DMS53 treated with DMSO at 0.1 percent for 48 hours (cell line): Measurements from ENCODE around the gene PRKCH.
A peak's percentile ranks its signal among the peaks of the same experiment; 100 is the strongest.
"Not testable (repeated sequence)": the region's sequence is repeated elsewhere in the genome, so short reads cannot be mapped to it uniquely, and the experiment has no call there.

Source experiments
- DNase-seq: peaks from one replicate; lab custom pipeline; 2025; ENCODE audit not compliant: unreplicated experiment; lab: John Stamatoyannopoulos, UW

PRKCH gene

DNA sequence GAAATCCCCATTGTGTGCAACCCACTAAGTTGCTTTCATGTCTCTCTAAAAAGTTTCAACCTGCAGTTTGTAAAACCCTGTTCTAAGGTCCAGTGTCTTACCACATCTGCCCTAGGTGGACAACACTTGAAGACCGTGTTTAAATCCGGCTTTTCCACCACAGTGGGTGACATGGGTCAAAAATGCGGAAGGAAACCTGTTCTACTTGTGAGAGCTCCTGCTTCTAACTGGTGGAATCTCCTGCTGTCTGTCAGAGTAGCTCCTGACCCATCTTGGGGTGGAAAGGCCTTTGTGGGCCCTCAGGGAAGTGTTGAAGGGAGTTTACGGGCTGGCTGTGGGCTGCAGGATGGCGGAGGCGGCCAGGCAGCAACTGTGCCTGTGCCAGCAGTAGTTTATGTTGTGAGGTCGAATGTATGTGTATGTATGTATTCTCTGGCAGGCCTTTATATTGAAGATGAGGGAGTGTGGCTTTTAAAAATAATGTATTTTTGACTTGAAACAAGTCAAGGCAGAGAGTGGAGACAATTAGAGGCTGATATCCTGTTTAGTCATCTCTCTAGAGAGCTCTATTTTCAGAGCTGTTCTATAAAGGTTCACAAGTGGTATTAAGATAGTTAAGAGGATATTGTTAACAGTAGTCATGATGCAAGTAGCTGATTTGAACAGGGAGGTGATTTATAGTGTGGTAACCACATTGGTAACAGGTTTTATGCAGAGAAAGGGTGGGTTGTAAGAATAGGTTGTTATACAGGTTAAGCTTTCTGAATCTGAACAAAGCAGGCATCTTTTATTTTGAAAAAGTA is 67.0 kb downstream of the PRKCH start:
- DNase-seq: no peak

DNA sequence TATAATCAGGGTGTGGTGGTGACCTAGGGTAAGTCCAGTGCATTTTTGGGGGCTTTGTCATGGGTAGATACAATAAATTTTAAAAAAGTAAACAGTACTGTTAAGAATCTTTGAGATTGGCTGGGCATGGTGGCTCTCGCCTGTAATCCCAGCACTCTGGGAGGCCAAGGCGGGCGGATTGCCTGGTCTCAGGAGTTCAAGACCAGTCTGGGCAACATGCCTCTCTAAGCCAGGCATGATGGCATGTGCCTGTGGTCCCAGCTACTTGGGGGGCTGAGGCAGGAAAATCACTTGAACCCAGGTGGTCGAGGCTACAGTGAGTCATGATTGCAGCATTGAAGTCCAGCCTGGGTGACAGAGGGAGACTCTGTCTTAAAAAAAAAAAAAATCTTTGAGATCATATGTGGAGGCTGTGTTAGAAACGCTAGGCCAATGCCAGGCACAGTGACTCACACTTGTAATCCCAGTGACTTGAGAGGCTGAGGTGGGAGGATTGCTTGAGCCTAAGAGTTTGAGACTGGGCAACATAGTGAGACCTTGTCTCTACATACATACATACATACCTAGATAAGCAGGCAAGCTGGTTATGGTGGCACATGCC is 67.7 kb downstream of the PRKCH start:
- no peak for DNase-seq

- DNase-seq: no peak
Measured at GRCh38 chr14:61391119-61391518, 69.7 kb downstream of the PRKCH start.

GRCh38 chr14:61392297-61392696 is 70.9 kb downstream of the PRKCH start:
- no peak for DNase-seq

DNA sequence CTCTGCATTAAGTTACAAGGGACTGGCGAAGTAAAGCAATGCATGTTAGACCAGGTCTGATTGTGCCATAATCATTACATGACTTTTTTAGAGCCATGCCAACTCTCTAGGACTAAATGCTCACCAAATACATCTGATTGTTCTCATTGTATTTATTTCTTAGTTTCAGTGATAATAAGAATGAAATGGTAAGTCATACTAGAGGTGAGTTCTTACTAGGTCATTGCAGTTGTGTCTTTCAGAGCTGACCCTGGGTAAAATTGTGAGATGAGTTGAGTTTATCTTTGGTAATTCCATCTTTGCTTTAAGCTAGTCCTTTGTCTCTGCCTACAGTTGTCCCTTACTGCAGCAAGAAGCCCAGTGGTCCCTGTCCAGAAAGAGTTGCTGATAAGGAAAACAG is 73.2 kb downstream of the PRKCH start:
- DNase-seq: no peak

- no peak for DNase-seq
Measured at GRCh38 chr14:61395115-61395725, 73.8 kb downstream of the PRKCH start.

DNA sequence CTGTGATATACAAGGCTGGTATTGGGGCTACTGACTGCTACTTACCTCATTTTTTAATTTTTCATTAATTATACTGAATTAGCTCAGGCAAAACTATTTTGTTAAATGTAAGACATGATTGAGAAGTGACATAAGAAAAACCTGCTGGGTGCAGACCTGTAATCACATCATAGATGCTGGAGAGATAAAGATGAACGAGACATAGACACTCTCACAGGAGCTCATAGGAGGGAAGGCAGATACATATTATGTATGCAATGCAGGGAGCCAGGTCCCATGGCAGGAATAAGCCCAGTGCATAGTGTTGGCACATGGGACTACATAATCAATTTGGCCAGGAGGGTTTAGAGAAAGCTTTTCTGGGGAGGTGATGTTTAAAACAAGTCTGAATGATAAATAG is 74.9 kb downstream of the PRKCH start:
- no peak for DNase-seq

DNA sequence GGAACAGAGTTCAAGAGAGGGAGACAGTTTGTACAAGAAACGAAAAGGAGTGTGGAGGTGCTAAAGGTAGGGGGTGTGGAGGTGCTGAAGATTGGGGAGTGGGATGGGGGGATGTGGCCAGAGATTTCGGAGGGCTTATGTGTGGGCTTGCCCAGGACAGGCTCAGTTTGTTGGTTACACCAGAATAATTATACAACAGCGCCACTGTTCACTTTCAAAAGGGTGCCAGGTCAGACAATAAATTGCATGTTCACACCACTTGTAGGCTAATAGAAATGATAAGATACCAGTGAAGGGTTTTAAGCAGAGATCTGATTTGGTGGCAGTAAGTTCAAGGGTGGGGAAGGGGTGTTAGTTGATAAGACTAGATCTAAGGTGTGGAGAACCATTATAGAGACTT is 75.3 kb downstream of the PRKCH start:
- no peak for DNase-seq

- DNase-seq: no peak
Measured at GRCh38 chr14:61397615-61398014, 76.2 kb downstream of the PRKCH start.

DNA sequence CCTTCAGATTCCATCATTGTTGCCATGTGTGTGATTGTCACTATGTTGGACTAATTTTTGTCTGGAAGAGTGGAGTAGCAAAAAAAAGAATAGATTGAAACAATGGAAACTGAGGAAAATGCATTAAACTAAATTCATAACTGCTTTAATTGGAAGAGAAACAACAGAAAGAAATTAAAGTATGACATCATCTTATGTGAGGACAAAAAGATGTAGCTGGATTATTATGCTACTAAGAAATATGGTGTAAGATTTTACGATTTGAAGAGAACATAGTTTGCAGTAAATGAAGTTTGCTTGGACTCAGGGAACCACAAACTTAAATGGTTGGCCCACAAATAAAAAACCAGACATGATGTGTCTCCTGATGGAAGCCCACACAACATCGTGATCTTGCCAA is 76.8 kb downstream of the PRKCH start:
- no peak for DNase-seq

DNA sequence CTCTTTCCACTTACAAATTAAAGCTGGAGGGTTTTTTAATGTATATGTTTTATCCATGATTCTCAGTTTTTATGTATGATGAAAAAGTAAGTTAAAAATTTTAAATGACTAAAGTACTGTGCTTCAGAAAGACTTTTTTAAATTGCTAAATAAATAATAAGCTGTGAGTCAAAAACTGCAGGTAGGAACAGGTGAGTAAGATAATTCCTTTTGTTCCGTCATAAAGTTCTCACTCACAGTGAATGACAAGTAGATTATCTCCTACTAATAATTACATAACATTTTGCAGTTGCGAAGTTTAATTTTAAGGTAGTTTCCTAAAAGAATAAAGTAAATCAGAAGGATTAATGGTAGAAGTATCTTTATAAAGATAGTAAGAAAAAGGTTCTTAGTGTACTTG is 78.0 kb downstream of the PRKCH start:
- no peak for DNase-seq

DNA sequence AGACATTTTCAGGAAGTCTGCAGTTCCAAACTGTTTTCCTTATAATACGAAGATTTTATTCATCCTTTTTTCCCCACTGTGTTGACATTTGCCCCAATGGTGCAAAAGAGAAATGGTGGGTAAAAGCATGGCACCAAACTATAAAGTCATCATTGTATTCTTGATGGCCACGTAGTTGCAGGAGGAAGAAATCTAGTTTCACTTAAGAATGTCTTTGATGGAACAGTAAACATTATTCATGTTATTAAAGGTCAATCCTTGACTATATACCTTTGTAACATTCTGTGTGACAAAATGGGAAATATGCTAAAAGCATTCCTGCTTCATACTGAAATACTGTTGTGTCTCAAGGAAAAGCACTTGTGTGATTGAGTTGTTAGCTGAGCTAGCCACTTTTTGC is 80.1 kb downstream of the PRKCH start:
- no peak for DNase-seq

DNA sequence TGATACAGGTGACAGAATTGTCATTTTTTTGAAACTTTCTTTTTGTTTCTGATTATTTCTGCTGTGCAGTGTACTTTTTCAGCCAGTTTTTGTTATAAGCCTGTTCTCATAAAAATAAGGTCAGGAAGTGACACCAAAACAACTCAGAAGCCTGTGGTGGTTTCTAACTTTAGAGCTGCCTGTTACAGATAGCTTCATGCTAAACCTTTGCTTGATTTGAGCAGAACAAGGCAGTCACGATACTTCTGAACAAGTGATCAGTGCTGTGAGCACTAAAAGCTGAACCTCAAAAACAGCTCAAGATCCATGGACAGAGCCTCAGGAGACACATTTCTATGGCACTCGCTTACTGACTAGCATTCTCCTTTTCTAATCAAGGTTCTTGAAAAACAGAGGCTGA is 82.0 kb downstream of the PRKCH start:
- DNase-seq: no peak

- DNase-seq: no peak
Measured at GRCh38 chr14:61404637-61405036, 83.3 kb downstream of the PRKCH start.

GRCh38 chr14:61406198-61406597 is 84.8 kb downstream of the PRKCH start:
- no peak for DNase-seq

- DNase-seq: no peak
Measured at GRCh38 chr14:61406675-61407074, 85.3 kb downstream of the PRKCH start.

DNA sequence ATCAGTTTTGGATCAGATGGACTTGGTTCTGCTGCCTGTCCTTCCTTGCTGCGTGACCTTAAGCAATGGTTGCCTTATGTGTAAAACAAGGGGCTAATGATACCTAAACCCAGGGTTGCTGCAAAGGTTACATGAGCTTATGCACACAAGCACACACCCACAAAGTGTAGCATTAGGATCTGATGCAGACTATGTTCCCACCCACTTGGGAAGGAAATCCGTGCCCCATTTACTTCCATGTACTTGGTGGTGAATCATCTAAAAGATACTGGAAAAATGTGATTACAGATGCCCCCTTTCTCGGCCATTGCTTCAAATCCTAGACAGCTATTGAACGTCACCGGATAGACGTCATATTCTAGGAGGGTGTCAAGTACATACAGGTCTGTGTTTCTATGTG is 87.1 kb downstream of the PRKCH start:
- DNase-seq: no peak

DNA sequence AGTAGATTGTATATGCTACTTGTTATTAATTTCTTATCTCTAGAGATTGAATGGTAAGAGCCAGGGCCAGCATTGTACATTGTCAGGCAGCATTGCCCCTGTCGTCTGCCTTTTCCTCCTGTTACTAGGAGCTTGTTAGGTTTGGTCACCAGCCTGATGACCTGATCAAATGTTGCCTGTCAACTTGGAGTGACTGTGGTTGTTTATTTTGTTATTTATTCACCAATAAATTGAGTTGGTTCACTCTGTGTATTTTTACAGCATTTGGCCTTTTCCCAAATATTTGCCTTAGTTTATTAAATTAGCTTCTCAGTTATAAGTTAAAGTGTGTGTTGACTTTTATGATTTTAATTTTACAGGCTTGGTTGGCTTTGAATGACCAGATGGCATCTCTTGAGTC is 88.4 kb downstream of the PRKCH start:
- peak; percentile 27 for DNase-seq

GRCh38 chr14:61415934-61416333 is 94.6 kb downstream of the PRKCH start:
- not testable (repeated sequence) for DNase-seq

DNA sequence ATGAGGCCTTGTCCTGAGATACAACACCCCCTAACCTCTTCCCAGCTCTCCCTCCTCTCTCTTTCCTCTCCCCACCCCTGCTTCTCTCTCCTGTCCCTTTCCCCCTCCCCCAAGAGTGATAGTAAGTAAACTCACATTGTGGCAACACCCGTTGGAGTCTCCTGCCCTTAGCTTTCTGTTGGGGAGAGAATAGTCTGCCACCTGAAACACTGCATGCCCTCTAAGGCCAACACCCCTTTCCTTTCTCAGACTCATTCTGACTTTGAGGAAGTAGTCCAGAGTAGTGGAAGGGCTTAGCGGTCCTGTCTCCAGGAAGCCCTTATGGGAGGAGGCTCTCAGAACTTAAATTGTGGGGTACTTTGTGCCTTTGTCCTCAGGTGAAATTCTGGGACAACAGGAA is 95.2 kb downstream of the PRKCH start:
- DNase-seq: no peak

DNA sequence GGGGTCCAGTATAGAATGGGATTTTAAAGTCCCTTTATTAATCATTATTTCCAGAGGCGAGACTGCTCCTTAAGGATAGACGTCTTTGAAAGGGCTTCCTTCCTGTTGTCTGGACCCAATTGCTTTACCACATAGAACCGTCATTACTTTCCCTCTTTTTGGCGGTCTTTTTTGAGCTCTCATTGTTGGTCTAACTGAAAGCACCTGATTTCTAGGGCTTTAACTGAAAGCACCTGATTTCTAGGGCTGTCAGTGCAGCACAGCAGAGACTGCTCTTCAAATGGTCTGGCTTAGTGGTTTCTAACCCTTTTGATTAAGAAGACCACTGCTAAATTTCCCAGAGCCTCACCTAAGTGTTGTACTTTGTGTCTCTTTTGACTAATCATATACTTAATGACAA is 95.8 kb downstream of the PRKCH start:
- no peak for DNase-seq

DNA sequence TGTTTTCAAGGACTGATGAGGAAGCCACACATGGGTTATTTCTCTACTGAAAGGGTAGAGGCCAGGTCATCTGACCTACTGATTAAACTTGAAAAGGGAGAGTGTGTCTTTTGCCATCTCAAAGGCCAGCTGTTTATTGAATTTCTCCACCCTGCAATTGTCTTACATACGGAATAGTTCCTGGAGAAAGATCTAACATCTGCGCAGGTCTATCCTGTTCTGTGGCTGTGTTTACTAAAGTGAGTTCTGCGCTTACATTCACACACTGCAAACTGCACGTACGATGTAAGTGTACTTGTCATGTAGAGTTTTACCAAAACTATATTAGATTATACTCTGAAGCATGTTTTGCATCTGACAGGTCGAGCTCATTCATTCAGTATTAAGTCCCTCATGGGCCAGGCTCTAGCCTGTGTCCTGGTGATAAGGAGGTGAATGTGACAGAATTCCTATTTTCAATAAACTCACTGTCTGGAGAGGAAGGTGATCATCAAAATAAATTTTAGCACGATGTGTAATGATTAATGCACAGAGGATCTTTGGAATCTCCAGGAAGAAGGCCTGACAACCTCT is 96.6 kb downstream of the PRKCH start:
- no peak for DNase-seq
